ENCODE results near the gene PLPP1.

GRCh38 chr5:55437859-55438206 is 96.9 kb downstream of the PLPP1 start:
- TF ChIP-seq, protein P1, sequence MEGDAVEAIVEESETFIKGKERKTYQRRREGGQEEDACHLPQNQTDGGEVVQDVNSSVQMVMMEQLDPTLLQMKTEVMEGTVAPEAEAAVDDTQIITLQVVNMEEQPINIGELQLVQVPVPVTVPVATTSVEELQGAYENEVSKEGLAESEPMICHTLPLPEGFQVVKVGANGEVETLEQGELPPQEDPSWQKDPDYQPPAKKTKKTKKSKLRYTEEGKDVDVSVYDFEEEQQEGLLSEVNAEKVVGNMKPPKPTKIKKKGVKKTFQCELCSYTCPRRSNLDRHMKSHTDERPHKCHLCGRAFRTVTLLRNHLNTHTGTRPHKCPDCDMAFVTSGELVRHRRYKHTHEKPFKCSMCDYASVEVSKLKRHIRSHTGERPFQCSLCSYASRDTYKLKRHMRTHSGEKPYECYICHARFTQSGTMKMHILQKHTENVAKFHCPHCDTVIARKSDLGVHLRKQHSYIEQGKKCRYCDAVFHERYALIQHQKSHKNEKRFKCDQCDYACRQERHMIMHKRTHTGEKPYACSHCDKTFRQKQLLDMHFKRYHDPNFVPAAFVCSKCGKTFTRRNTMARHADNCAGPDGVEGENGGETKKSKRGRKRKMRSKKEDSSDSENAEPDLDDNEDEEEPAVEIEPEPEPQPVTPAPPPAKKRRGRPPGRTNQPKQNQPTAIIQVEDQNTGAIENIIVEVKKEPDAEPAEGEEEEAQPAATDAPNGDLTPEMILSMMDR (IDR thresholded peaks at IDR 0.05) = no peak
- TF ChIP-seq POLR2A (IDR thresholded peaks at IDR 0.05) = no peak

Data from testis (tissue), 2 donors.